Panc1 (cell line): Measurements from ENCODE around the gene CDC6. TPM values are rescaled to one million over a fixed set of nuclear protein-coding genes. Genes with fewer than 3 reads are reported as not detected.
A peak's percentile ranks its signal among the peaks of the same experiment; 100 is the strongest.

Source experiments
- ATAC-seq: fragments of 200-7000 bp; cut with Tn5 transposase; 2 replicates; pipeline ENCODE4 v1.9.1; 2020; ENCODE audit warnings: mild to moderate bottlenecking, moderate library complexity
- BruUV-seq: library from RNA; stranded (reverse); fragments of 400-500 nt; replicated peaks from 2 replicates; lab custom pipeline; 2021; lab: Mats Ljungman, UMichigan
- CTCF ChIA-PET: fragments of 300-600 bp; sonication (Branson Sonifier 250); formaldehyde crosslinking; loops from one replicate; lab custom pipeline; 2022; ENCODE audit warnings: antibody characterized with exemption; lab: Charles Lee
- POLR2A ChIA-PET: fragments of 300-600 bp; sonication (Branson Sonifier 250); formaldehyde crosslinking; loops from one replicate; lab custom pipeline; 2022; ENCODE audit warnings: antibody characterized with exemption; lab: Charles Lee
- DNase-seq: peaks from one replicate; pipeline ENCODE4 v3.0.0-alpha.2; 2010; ENCODE audit warnings: low read depth, low spot score
- H3K27ac ChIP-seq: 2 replicates; pipeline ENCODE4 v1.5.1; 2011; ENCODE audit warnings: mild to moderate bottlenecking, low read length, inconsistent platforms
- H3K27me3 ChIP-seq: fragments of 200-500 bp; sonication (Bioruptor generic); 2 replicates; pipeline ENCODE4 v1.6.0; 2014; ENCODE audit warnings: low read length, inconsistent platforms; ENCODE audit not compliant: control insufficient read depth, insufficient read depth
- H3K36me3 ChIP-seq: fragments of 200-500 bp; sonication (Bioruptor generic); 2 replicates; pipeline ENCODE4 v1.5.1; 2014; ENCODE audit warnings: inconsistent platforms, mild to moderate bottlenecking, low read length, moderate library complexity; ENCODE audit not compliant: control insufficient read depth, insufficient read depth
- H3K4me1 ChIP-seq: 2 replicates; pipeline ENCODE4 v1.5.1; 2011; ENCODE audit warnings: inconsistent platforms, mild to moderate bottlenecking, low read length, moderate library complexity; ENCODE audit not compliant: control insufficient read depth, insufficient read depth
- H3K4me3 ChIP-seq, 2 experiments: 2 replicates each; pipeline ENCODE4 v1.5.1; 2011 to 2012; ENCODE audit warnings: low read depth in 2 of 2, low read length in 2 of 2, mild to moderate bottlenecking in 2 of 2, inconsistent platforms in 1 of 2, moderate library complexity in 1 of 2
- H3K9me3 ChIP-seq: fragments of 200-500 bp; sonication (Bioruptor generic); 2 replicates; pipeline ENCODE4 v1.5.1; 2014; ENCODE audit warnings: low read depth, mild to moderate bottlenecking, inconsistent platforms, low read length, moderate library complexity; ENCODE audit not compliant: control insufficient read depth, insufficient read depth
- POLR2AphosphoS5 ChIP-seq: IDR thresholded peaks from 2 replicates; pipeline ENCODE4 v1.6.1; 2012; ENCODE audit warnings: mild to moderate bottlenecking, low read depth, low read length, moderate library complexity
- SIN3A ChIP-seq: IDR thresholded peaks from 2 replicates; pipeline ENCODE4 v1.6.1; 2012; ENCODE audit warnings: low read depth, mild to moderate bottlenecking, low read length, moderate library complexity, borderline replicate concordance; ENCODE audit not compliant: insufficient read depth
- TCF7L2 ChIP-seq: IDR thresholded peaks from 2 replicates; pipeline ENCODE4 v1.6.1; 2011; ENCODE audit warnings: mild to moderate bottlenecking, low read depth, low read length, inconsistent platforms
- in situ Hi-C: cut with HindIII; loops from 2 replicates; pipeline ENCODE4 v1.10.0; 2016; ENCODE audit warnings: low sequenced_read_pairs, low pct_unique_long_range_greater_than_20kb
- intact Hi-C: fragments of 100-400 bp; cut with micrococcal nuclease; formaldehyde crosslinking; loops from one replicate; pipeline ENCODE4 v1.10.0; 2022; ENCODE audit not compliant: unreplicated experiment
- total RNA-seq: library from RNA; stranded (reverse); gene quantifications from one replicate; pipeline ENCODE4 v1.2.1, GENCODE V29; 2021; ENCODE audit not compliant: unreplicated experiment
- TF ChIP-seq, protein P1 (sequence below), 2 experiments: IDR thresholded peaks; 2 replicates each; pipeline ENCODE4 v1.6.1; 2011 to 2012; ENCODE audit warnings: low read depth in 2 of 2, control low read depth in 1 of 2, low read length in 1 of 2, mild to moderate bottlenecking in 1 of 2, moderate library complexity in 1 of 2; ENCODE audit not compliant: insufficient read depth in 1 of 2
- TF ChIP-seq, protein P2 (sequence below): fragments of 450-650 bp; IDR thresholded peaks from 2 replicates; pipeline ENCODE4 v1.5.1; 2017; ENCODE audit warnings: mild to moderate bottlenecking

The CDC6 gene
- total RNA-seq, 1 experiment from 2014 or later = 66.3 TPM

DNA sequence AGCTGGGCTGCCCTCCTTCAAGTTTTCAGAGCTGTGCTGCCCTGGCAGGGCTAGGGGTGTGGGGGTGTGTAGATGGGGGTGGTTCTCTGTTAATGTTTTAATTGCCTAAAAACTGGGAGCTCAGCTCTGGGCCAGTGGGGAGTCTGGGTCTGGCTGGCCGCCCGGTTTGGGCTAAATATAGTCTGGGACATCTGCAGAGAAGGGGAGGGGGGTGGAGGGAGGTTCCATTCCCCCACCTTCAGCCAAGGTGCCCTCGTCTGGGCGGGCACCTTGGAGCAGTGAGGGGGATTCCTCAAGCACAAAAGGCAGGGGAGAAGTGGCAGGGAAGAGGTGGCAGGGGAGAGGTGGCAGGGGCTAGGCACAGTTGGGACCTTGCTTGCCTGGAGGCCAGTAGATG lies 34.3 kb downstream of the CDC6 start:
- H3K4me1 ChIP-seq = peaks cover 75% of the 10 kb centered on the region

DNA sequence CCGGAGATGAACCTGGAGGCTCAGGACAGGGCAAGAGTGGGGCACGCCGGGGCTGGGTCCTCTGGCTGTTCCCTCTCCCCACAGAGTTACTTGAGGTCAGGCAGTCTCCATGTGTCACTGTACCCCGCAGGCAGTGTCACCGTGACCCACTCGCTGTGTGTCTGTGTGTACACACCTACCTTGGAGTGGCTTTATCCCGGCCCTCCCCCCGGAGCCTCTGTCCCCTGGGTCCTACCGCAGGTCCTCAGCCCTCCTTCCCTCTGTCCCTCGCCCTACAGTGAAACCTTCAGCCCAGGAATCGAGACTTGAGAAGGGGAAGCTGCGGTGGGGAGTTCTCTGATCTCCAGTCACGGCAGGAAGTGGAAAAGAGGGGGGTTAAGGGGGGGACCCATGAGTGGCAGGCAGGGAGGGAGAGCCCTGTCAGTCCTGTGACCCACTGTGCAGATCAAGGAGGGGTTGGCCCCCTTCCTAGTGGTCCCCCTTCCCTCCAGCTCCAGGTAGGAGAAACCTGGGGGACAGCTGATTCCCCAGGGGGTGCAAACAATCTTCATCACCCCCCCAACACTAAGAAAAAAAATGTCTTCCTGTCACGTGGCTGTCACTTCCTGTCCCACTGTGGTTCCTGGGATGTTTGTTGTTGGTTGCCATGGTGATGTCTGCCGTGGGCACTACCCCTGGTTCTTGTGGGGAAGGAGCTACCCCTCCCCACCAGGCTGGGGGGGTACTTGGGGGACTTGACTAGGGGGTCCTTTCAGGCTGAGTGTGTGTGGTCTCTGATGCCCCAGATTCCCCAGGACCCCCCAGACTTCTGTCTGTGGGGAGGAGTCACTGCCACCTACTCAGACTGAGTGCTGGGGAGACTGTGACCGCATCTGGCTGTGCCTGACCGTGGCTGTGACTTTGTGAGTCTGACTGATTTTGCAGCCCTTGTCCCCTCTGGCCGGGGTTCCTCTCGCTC lies 35.0 kb downstream of the CDC6 start:
- in situ Hi-C loops (no loop called here), intact Hi-C loops (no loop called here)
- Histone ChIP-seq H3K4me1 (peaks cover 76% of the 10 kb centered on the region), H3K4me3 (peak overlapping the region; percentile 20 to 87), H3K27ac (peak overlapping the region; percentile 95), H3K27me3 (no peaks in the 10 kb centered on the region), H3K9me3 (no peaks in the 10 kb centered on the region), H3K36me3 (no peaks in the 10 kb centered on the region; the same call in 1 of the 2 replicates)
- ChIA-PET CTCF (interaction anchor here (0.9 kb wide), 1 partner anchor 13 kb away, joined by 3 read pairs; no protein-coding TSS in a partner anchor), POLR2A (interaction anchor here (0.7 kb wide), 2 partner anchors 11 to 28 kb away, joined by 3 to 4 read pairs; no protein-coding TSS in a partner anchor)
- TF ChIP-seq POLR2AphosphoS5 (no peak), TCF7L2 (0 out of 2 replicates have a peak, but pooled peaks have one; percentile 47)
- BruUV-seq = no TSS peak
- ATAC-seq = peak; percentile 17; the same call in 1 of the 2 replicates
- no peak for DNase-seq

More for the DNA sequence above, 34.3 kb downstream of the CDC6 start:
- Histone ChIP-seq H3K9me3 (no peaks in the 10 kb centered on the region), H3K27ac (peak overlapping the region; percentile 95), H3K4me3 (peak overlapping the region; percentile 20 to 87), H3K36me3 (no peaks in the 10 kb centered on the region; the same call in 1 of the 2 replicates), H3K27me3 (no peaks in the 10 kb centered on the region)
- BruUV-seq = no TSS peak
- in situ Hi-C loops = no loop called here
- ChIA-PET CTCF (interaction anchor here (0.9 kb wide), 1 partner anchor 12 kb away, joined by 3 read pairs; no protein-coding TSS in a partner anchor), POLR2A (interaction anchor here (0.7 to 1.0 kb wide), 2 partner anchors 15 to 28 kb away, joined by 3 read pairs; no protein-coding TSS in a partner anchor)
- ATAC-seq (no peak), DNase-seq (no peak)
- intact Hi-C loops = no loop called here
- TF ChIP-seq, protein P1, sequence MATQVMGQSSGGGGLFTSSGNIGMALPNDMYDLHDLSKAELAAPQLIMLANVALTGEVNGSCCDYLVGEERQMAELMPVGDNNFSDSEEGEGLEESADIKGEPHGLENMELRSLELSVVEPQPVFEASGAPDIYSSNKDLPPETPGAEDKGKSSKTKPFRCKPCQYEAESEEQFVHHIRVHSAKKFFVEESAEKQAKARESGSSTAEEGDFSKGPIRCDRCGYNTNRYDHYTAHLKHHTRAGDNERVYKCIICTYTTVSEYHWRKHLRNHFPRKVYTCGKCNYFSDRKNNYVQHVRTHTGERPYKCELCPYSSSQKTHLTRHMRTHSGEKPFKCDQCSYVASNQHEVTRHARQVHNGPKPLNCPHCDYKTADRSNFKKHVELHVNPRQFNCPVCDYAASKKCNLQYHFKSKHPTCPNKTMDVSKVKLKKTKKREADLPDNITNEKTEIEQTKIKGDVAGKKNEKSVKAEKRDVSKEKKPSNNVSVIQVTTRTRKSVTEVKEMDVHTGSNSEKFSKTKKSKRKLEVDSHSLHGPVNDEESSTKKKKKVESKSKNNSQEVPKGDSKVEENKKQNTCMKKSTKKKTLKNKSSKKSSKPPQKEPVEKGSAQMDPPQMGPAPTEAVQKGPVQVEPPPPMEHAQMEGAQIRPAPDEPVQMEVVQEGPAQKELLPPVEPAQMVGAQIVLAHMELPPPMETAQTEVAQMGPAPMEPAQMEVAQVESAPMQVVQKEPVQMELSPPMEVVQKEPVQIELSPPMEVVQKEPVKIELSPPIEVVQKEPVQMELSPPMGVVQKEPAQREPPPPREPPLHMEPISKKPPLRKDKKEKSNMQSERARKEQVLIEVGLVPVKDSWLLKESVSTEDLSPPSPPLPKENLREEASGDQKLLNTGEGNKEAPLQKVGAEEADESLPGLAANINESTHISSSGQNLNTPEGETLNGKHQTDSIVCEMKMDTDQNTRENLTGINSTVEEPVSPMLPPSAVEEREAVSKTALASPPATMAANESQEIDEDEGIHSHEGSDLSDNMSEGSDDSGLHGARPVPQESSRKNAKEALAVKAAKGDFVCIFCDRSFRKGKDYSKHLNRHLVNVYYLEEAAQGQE (IDR thresholded peaks at IDR 0.05; ENCODE audit: insufficient read depth in 1 of 2, low read depth in 2 of 2, low read length in 1 of 2) = no peak
- TF ChIP-seq, protein P2, sequence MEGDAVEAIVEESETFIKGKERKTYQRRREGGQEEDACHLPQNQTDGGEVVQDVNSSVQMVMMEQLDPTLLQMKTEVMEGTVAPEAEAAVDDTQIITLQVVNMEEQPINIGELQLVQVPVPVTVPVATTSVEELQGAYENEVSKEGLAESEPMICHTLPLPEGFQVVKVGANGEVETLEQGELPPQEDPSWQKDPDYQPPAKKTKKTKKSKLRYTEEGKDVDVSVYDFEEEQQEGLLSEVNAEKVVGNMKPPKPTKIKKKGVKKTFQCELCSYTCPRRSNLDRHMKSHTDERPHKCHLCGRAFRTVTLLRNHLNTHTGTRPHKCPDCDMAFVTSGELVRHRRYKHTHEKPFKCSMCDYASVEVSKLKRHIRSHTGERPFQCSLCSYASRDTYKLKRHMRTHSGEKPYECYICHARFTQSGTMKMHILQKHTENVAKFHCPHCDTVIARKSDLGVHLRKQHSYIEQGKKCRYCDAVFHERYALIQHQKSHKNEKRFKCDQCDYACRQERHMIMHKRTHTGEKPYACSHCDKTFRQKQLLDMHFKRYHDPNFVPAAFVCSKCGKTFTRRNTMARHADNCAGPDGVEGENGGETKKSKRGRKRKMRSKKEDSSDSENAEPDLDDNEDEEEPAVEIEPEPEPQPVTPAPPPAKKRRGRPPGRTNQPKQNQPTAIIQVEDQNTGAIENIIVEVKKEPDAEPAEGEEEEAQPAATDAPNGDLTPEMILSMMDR = no peak
- TF ChIP-seq SIN3A (no peak), POLR2AphosphoS5 (no peak), TCF7L2 (no peak)
